Parathyroid adenoma (tissue), 2 donors: ENCODE measurements around the gene CLMP.

Experiments
- H2AFZ ChIP-seq: fragments of 300-600 bp; sonication (generic); one replicate; pipeline ENCODE4 v1.7.0; 2017; ENCODE audit warnings: antibody characterized with exemption, mild to moderate bottlenecking
- H3K27ac ChIP-seq: fragments of 300-600 bp; sonication (generic); one replicate; pipeline ENCODE4 v1.7.0; 2017
- H3K27me3 ChIP-seq: fragments of 300-600 bp; sonication (generic); one replicate; pipeline ENCODE4 v1.7.0; 2017; ENCODE audit warnings: low read length; ENCODE audit not compliant: control insufficient read depth, insufficient read depth
- H3K36me3 ChIP-seq: fragments of 300-600 bp; sonication (generic); one replicate; pipeline ENCODE4 v1.7.0; 2017; ENCODE audit warnings: low read length; ENCODE audit not compliant: control insufficient read depth, insufficient read depth
- H3K4me1 ChIP-seq: fragments of 300-600 bp; sonication (generic); one replicate; pipeline ENCODE4 v1.7.0; 2017; ENCODE audit warnings: control low read depth
- H3K4me2 ChIP-seq: fragments of 300-600 bp; sonication (generic); one replicate; pipeline ENCODE4 v1.7.0; 2017; ENCODE audit warnings: low read length
- H3K4me3 ChIP-seq: fragments of 300-600 bp; sonication (generic); one replicate; pipeline ENCODE4 v1.7.0; 2017; ENCODE audit warnings: low read depth, low read length
- H3K79me2 ChIP-seq: fragments of 300-600 bp; sonication (generic); one replicate; pipeline ENCODE4 v1.7.0; 2017; ENCODE audit warnings: control low read depth
- H3K9ac ChIP-seq: fragments of 300-600 bp; sonication (generic); one replicate; pipeline ENCODE4 v1.7.0; 2017; ENCODE audit warnings: mild to moderate bottlenecking
- H3K9me3 ChIP-seq: fragments of 300-600 bp; sonication (generic); one replicate; pipeline ENCODE4 v1.7.0; 2017; ENCODE audit warnings: low read length; ENCODE audit not compliant: control insufficient read depth
- CTCF ChIP-seq: fragments of 300-600 bp; sonication (generic); IDR thresholded peaks from one replicate; pipeline ENCODE4 v1.7.0; 2017; ENCODE audit warnings: antibody characterized with exemption, mild to moderate bottlenecking
- donor health status: primary hyperparathyroidism.

CLMP gene

GRCh38 chr11:123052901-123053721, 141.9 kb downstream of the CLMP start:
- Histone ChIP-seq H3K9me3 (no peaks in the 10 kb centered on the region), H3K4me3 (no peak overlapping the region), H3K4me1 (no peaks in the 10 kb centered on the region), H3K27me3 (no peaks in the 10 kb centered on the region), H3K36me3 (no peaks in the 10 kb centered on the region), H3K27ac (no peak overlapping the region), H3K79me2 (no peaks in the 10 kb centered on the region), H2AFZ (no peak overlapping the region), H3K9ac (no peak overlapping the region), H3K4me2 (no peak overlapping the region)
- TF ChIP-seq CTCF, result no peak

DNA sequence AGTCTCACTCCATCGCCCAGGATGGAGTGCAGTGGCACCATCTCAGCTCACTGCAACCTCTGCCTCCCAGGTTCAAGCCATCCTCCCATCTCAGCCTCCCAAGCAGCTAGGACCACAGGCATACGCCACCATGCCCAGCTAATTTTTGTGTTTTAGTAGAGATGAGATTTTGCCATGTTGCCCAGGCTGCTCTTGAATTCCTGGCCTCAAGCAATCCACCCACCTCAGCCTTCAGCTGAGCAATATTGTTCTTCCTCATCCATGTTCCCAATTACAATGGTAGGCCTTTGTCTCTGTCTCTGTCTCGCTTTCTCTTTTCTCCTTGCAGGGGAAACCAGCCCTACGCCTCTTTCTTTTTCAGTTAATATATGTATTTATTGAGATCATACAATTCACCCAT, 143.4 kb downstream of the CLMP start:
- Histone ChIP-seq H3K9ac (no peak overlapping the region), H3K4me2 (no peak overlapping the region), H3K4me1 (no peaks in the 10 kb centered on the region), H3K9me3 (no peaks in the 10 kb centered on the region), H3K79me2 (no peaks in the 10 kb centered on the region), H3K27me3 (no peaks in the 10 kb centered on the region), H2AFZ (no peak overlapping the region), H3K4me3 (no peak overlapping the region), H3K36me3 (no peaks in the 10 kb centered on the region), H3K27ac (no peak overlapping the region)
- no peak for TF ChIP-seq CTCF

DNA sequence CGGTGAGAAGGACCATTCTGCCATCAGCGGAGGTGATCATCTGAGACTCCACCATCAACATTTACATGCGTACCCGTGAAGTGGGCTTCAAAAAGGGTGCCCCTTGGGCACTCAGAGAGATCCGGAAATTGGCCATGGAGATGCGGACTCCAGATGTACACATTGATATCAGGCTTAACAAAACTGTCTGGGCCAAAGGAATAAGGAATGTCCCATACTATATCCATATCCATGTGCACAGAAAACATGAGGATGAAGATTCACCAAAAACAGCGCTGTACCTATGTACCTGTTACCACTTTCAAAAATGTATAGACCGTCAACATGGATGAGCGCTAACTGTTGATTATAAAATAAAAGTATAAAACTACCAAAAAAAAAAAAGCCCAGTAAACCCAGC, 143.9 kb downstream of the CLMP start:
- H3K27me3 ChIP-seq, result no peaks in the 10 kb centered on the region
- H3K4me1 ChIP-seq, result no peaks in the 10 kb centered on the region
- H2AFZ ChIP-seq, result no peak overlapping the region
- no peak overlapping the region for H3K4me2 ChIP-seq
- TF ChIP-seq CTCF, result no peak
- no peak overlapping the region for H3K4me3 ChIP-seq
- H3K9ac ChIP-seq, result no peak overlapping the region
- H3K27ac ChIP-seq, result no peak overlapping the region
- no peaks in the 10 kb centered on the region for H3K9me3 ChIP-seq
- H3K79me2 ChIP-seq, result no peaks in the 10 kb centered on the region
- H3K36me3 ChIP-seq, result no peaks in the 10 kb centered on the region

GRCh38 chr11:123047947-123048293, 147.1 kb downstream of the CLMP start:
- TF ChIP-seq CTCF, result no peak
- Histone ChIP-seq H3K79me2 (no peaks in the 10 kb centered on the region), H3K9ac (no peak overlapping the region), H3K36me3 (no peaks in the 10 kb centered on the region), H3K27me3 (no peaks in the 10 kb centered on the region), H3K9me3 (no peaks in the 10 kb centered on the region), H3K27ac (no peak overlapping the region), H3K4me2 (no peak overlapping the region), H3K4me3 (no peak overlapping the region), H3K4me1 (no peaks in the 10 kb centered on the region), H2AFZ (no peak overlapping the region)
